SJCRH30 (cell line): Measurements from ENCODE around the gene SPRR2E. TPM values are rescaled to one million over a fixed set of nuclear protein-coding genes. Genes with fewer than 3 reads are reported as not detected.
"Not testable (repeated sequence)": the region's sequence is repeated elsewhere in the genome, so short reads cannot be mapped to it uniquely, and the experiment has no call there.

ENCODE experiments used
- DNase-seq, 2 experiments: peaks; one replicate each; pipeline ENCODE4 v3.0.0-alpha.2; 2015 to 2020
- H3K27ac ChIP-seq: fragments of 250-450 bp; sonication (Bioruptor Pico); 2 replicates; pipeline ENCODE4 v1.5.1; 2020; ENCODE audit warnings: mild to moderate bottlenecking, moderate library complexity
- H3K27me3 ChIP-seq: fragments of 250-450 bp; sonication (Bioruptor Pico); 2 replicates; pipeline ENCODE4 v1.5.1; 2020; ENCODE audit warnings: mild to moderate bottlenecking, moderate library complexity
- H3K36me3 ChIP-seq: fragments of 250-450 bp; sonication (Bioruptor Pico); 2 replicates; pipeline ENCODE4 v1.5.1; 2020; ENCODE audit warnings: mild to moderate bottlenecking, moderate library complexity
- H3K4me1 ChIP-seq: fragments of 250-450 bp; sonication (Bioruptor Pico); 2 replicates; pipeline ENCODE4 v1.5.1; 2020; ENCODE audit warnings: mild to moderate bottlenecking, moderate library complexity
- H3K4me3 ChIP-seq: fragments of 250-450 bp; sonication (Bioruptor Pico); 2 replicates; pipeline ENCODE4 v1.5.1; 2020; ENCODE audit warnings: mild to moderate bottlenecking, moderate library complexity
- H3K9me3 ChIP-seq: fragments of 250-450 bp; sonication (Bioruptor Pico); replicated peaks from 2 replicates; pipeline ENCODE4 v1.5.1; 2020; ENCODE audit warnings: mild to moderate bottlenecking, moderate library complexity
- total RNA-seq: library from RNA; depleted of rRNA; stranded (reverse); fragments of >200 nt; shearing (Covaris generic); gene quantifications from 2 replicates; pipeline ENCODE4 v1.2.3, GENCODE V29; 2014; rRNA removed

The SPRR2E gene
- not detected in 2 replicates for total RNA-seq

- H3K9me3 ChIP-seq, result no peaks in the 10 kb centered on the region
- no peaks in the 10 kb centered on the region for H3K27me3 ChIP-seq
- no peaks in the 10 kb centered on the region for H3K4me1 ChIP-seq
- H3K36me3 ChIP-seq, result no peaks in the 10 kb centered on the region
- H3K4me3 ChIP-seq, result no peak within 1 kb of the TSS
- no peak within 1 kb of the TSS for H3K27ac ChIP-seq
- DNase-seq, result no peak
Observed at GRCh38 chr1:153094426-153094825, at the start of gene SPRR2E. SPRR2E (minus strand) TSS chr1:153094526; CDS start chr1:153093751, 775 bp downstream.

- H3K4me3 ChIP-seq, result no peak overlapping the region
- no peaks in the 10 kb centered on the region for H3K4me1 ChIP-seq
- DNase-seq, result no peak
- no peaks in the 10 kb centered on the region for H3K36me3 ChIP-seq
- no peaks in the 10 kb centered on the region; the same call in 1 of the 2 replicates for H3K27me3 ChIP-seq
- H3K27ac ChIP-seq, result no peak overlapping the region
- H3K9me3 ChIP-seq, result no peaks in the 10 kb centered on the region; the same call in 1 of the 2 replicates
Observed at GRCh38 chr1:153141377-153141776, 47.1 kb upstream of the SPRR2E start.

GRCh38 chr1:153140484-153140883 is 46.2 kb upstream of the SPRR2E start:
- Histone ChIP-seq H3K4me3 (no peak overlapping the region), H3K36me3 (no peaks in the 10 kb centered on the region), H3K27ac (no peak overlapping the region), H3K27me3 (no peaks in the 10 kb centered on the region; the same call in 1 of the 2 replicates), H3K9me3 (no peaks in the 10 kb centered on the region; the same call in 1 of the 2 replicates), H3K4me1 (no peaks in the 10 kb centered on the region)
- no peak for DNase-seq

GRCh38 chr1:153133743-153134142 is 39.4 kb upstream of the SPRR2E start:
- Histone ChIP-seq H3K9me3 (no peaks in the 10 kb centered on the region; the same call in 1 of the 2 replicates), H3K36me3 (no peaks in the 10 kb centered on the region), H3K4me1 (no peaks in the 10 kb centered on the region), H3K27ac (no peak overlapping the region), H3K4me3 (no peak overlapping the region), H3K27me3 (no peaks in the 10 kb centered on the region)
- DNase-seq, result no peak

- Histone ChIP-seq H3K9me3 (no peaks in the 10 kb centered on the region; the same call in 1 of the 2 replicates), H3K4me3 (no peak overlapping the region), H3K4me1 (no peaks in the 10 kb centered on the region), H3K36me3 (no peaks in the 10 kb centered on the region), H3K27me3 (no peaks in the 10 kb centered on the region), H3K27ac (no peak overlapping the region)
- DNase-seq, result no peak
Observed at GRCh38 chr1:153133267-153133666, 38.9 kb upstream of the SPRR2E start.

GRCh38 chr1:153128688-153129087 is 34.4 kb upstream of the SPRR2E start:
- H3K4me3 ChIP-seq, H3K27me3 ChIP-seq, H3K4me1 ChIP-seq, DNase-seq, H3K27ac ChIP-seq, H3K9me3 ChIP-seq, H3K36me3 ChIP-seq: not testable (repeated sequence)

DNA sequence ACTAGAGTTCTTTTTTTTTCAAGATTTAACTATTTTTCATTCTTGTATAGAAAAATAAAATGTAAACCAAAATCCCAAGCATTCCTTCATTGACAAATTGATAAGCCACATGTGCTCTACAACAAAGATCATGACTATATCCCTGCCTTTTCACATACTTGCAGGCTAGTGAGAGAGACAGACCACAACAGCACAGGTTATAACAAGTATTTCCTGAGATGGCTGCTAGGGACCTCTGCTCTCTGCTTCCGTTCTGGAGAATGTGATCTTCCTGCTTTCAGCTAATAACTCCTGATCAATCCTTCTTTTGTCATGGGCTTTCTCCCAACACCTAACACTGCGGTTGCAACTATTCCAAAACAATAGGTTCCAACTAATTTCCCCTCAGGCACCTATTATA is 33.0 kb upstream of the SPRR2E start:
- Histone ChIP-seq H3K4me1 (peaks cover 12% of the 10 kb centered on the region), H3K27ac (no peak overlapping the region), H3K9me3 (peaks cover 4% of the 10 kb centered on the region; the same call in 1 of the 2 replicates), H3K27me3 (no peaks in the 10 kb centered on the region), H3K36me3 (no peaks in the 10 kb centered on the region), H3K4me3 (no peak overlapping the region)
- DNase-seq, result no peak

DNA sequence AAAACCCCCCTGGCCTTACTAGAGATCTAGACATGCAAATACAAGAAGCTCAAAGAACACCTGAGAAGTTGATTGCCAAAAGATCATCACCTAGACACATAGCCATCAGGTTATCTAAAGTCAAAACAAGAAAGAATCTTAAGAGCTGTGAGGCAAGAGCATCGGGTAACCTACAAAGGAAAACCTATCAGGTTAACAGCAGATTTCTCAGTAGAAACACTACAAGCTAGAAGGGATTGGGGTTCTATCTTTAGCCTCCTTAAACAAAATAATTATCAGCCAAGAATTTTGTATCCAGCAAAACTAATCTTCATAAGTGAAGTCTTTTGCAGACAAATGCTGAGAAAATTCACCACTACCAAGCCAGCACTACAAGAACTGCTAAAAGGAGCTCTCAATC is 31.2 kb upstream of the SPRR2E start:
- H3K27me3 ChIP-seq, result no peaks in the 10 kb centered on the region
- DNase-seq, result no peak
- H3K9me3 ChIP-seq, result peaks cover 4% of the 10 kb centered on the region; the same call in 1 of the 2 replicates
- no peak overlapping the region for H3K27ac ChIP-seq
- H3K4me1 ChIP-seq, result peaks cover 13% of the 10 kb centered on the region
- no peak overlapping the region for H3K4me3 ChIP-seq
- H3K36me3 ChIP-seq, result no peaks in the 10 kb centered on the region

- Histone ChIP-seq H3K4me1 (peaks cover 13% of the 10 kb centered on the region), H3K27ac (peak overlapping the region; percentile 95)
- H3K4me3 ChIP-seq, H3K27me3 ChIP-seq, H3K36me3 ChIP-seq, H3K9me3 ChIP-seq: not testable (repeated sequence)
- DNase-seq, result peak in 1 of 2 experiments; percentile 16
Observed at GRCh38 chr1:153123793-153124192, 29.5 kb upstream of the SPRR2E start.

DNA sequence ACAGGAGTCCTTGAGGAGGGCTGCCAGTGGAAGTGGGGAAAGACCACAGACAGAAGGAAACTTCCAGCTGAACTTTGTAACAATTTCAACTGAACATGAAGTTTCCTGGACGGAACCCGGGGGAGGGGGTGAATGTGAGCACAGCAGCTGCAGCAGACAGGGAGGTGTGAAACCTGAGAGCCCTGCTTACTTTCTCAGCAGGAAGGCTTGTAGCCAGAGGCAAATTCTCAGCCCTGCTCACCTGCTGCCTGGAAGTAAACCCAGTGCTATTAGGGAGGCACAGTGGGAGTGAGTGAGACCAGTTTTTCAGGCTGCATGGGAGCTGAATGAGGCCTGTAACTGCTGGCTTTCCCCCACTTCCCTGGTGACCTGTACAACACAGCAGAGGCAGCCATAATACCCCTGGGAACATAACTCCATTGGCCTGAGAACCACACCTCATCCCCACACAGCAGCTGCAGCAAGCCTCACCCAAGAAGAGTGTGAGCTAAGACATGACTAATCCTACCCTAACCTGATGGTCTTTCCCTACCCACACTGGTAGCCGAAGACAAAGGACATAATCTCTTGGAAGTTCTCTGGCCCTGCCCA is 28.6 kb upstream of the SPRR2E start:
- Histone ChIP-seq H3K9me3 (peaks cover 4% of the 10 kb centered on the region; the same call in 1 of the 2 replicates), H3K27me3 (no peaks in the 10 kb centered on the region), H3K27ac (peak overlapping the region; percentile 95), H3K4me1 (peaks cover 13% of the 10 kb centered on the region), H3K36me3 (no peaks in the 10 kb centered on the region), H3K4me3 (0 out of 2 replicates have a peak overlapping the region, but pooled peaks have one; percentile 16)
- peak; percentile 93 to 97 for DNase-seq

GRCh38 chr1:153120945-153121344 is 26.6 kb upstream of the SPRR2E start:
- no peaks in the 10 kb centered on the region for H3K36me3 ChIP-seq
- peaks cover 4% of the 10 kb centered on the region; the same call in 1 of the 2 replicates for H3K9me3 ChIP-seq
- H3K27ac ChIP-seq, result no peak overlapping the region
- H3K4me1 ChIP-seq, result peaks cover 13% of the 10 kb centered on the region
- no peak overlapping the region for H3K4me3 ChIP-seq
- H3K27me3 ChIP-seq, result no peaks in the 10 kb centered on the region
- DNase-seq, result no peak

DNA sequence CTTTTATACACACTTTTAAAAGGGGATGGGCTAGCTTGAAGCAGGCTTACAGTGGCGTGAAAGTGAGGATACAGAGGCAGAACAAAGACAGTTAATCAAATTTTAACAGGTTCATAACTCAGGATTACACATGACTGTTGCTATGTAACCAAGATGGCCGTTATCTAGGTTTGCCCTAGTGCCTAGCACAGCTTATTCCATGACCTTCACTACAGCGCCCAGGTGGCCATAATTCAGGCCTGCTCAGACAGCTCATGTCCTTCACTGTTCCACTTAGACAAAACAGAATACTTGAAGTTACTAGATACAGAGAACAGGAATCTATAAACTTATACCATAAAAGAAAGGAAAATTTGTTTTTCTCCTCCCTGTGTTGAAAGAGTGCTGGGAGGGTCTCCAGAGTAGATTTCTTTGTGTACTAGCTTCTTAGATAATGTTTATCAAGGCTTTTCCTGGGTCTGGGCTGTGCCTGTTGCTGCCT is 25.2 kb upstream of the SPRR2E start:
- Histone ChIP-seq H3K27ac (no peak overlapping the region), H3K4me1 (peaks cover 13% of the 10 kb centered on the region), H3K27me3 (no peaks in the 10 kb centered on the region), H3K9me3 (0 out of 2 replicates have a peak, but pooled peaks cover 4% of the 10 kb centered on the region), H3K36me3 (no peaks in the 10 kb centered on the region), H3K4me3 (no peak overlapping the region)
- no peak for DNase-seq

DNA sequence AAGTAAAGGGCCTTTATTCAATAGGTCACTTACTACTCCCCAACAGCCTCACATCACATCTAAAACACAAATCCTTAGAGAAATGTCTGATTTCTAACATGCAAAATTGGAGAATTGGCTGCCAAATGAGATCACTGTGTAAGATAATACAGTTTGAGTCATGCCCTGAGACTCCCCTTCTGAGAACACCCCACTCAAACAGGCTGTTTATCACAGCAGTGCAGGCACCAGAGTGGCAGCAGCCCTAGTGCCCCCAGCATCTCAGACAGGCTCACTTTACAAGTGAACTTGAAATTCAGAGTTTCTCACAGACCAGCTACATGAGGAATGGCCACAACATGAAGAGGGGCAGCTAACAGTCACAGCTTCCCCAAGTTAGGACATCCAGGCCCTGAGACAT is 20.9 kb upstream of the SPRR2E start:
- H3K4me3 ChIP-seq, H3K36me3 ChIP-seq, H3K27ac ChIP-seq: not testable (repeated sequence)

GRCh38 chr1:153113416-153113815 is 19.1 kb upstream of the SPRR2E start, which contains the start of gene SPRR2F:
SPRR2F (minus strand) TSS chr1:153113516; CDS start chr1:153112733, 783 bp downstream.
- H3K36me3 ChIP-seq, result no peaks in the 10 kb centered on the region
- H3K4me1 ChIP-seq, result no peaks in the 10 kb centered on the region; the same call in 1 of the 2 replicates
- H3K9me3 ChIP-seq, result no peaks in the 10 kb centered on the region
- H3K27ac ChIP-seq, result no peak within 1 kb of the TSS
- no peak for DNase-seq
- H3K4me3 ChIP-seq, result no peak within 1 kb of the TSS
- H3K27me3 ChIP-seq, result no peaks in the 10 kb centered on the region

More for the DNA sequence above, 20.9 kb upstream of the SPRR2E start:
- not testable (repeated sequence) for H3K27me3 ChIP-seq, DNase-seq, H3K4me1 ChIP-seq, H3K9me3 ChIP-seq

- not testable (repeated sequence) for H3K36me3 ChIP-seq, H3K4me1 ChIP-seq, DNase-seq, H3K4me3 ChIP-seq, H3K9me3 ChIP-seq, H3K27ac ChIP-seq, H3K27me3 ChIP-seq
Observed at GRCh38 chr1:153112454-153112853, 18.1 kb upstream of the SPRR2E start.

DNA sequence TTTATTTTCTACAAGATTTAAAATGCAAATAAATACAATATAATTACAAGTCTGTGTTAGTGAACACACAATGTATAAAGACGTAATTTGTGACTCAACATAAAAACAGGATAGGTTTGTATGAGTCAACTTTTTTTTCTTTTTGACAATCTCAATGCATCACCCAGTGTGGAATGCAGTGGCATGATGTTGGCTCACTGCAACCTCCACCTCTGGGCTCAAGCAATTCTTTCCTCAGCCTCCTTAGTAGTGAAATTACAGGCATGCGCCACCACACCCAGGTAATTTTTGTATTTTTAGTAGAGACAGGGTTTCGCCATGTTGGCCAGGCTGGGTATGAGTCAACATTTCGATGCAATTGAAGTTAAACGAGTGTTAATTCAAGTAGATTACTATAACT is 5.9 kb upstream of the SPRR2E start:
- DNase-seq, result no peak
- H3K27me3 ChIP-seq, result no peaks in the 10 kb centered on the region
- H3K4me3 ChIP-seq, result no peak overlapping the region
- H3K9me3 ChIP-seq, result no peaks in the 10 kb centered on the region
- no peak overlapping the region for H3K27ac ChIP-seq
- H3K36me3 ChIP-seq, result no peaks in the 10 kb centered on the region
- no peaks in the 10 kb centered on the region for H3K4me1 ChIP-seq
